Measurements from ENCODE around the gene AVEN. TPM values are rescaled to one million over a fixed set of nuclear protein-coding genes. Genes with fewer than 3 reads are reported as not detected.

The AVEN gene
- polyA plus RNA-seq, 3 donors, result 2.3 to 4.8 (median 3.4) TPM

DNA sequence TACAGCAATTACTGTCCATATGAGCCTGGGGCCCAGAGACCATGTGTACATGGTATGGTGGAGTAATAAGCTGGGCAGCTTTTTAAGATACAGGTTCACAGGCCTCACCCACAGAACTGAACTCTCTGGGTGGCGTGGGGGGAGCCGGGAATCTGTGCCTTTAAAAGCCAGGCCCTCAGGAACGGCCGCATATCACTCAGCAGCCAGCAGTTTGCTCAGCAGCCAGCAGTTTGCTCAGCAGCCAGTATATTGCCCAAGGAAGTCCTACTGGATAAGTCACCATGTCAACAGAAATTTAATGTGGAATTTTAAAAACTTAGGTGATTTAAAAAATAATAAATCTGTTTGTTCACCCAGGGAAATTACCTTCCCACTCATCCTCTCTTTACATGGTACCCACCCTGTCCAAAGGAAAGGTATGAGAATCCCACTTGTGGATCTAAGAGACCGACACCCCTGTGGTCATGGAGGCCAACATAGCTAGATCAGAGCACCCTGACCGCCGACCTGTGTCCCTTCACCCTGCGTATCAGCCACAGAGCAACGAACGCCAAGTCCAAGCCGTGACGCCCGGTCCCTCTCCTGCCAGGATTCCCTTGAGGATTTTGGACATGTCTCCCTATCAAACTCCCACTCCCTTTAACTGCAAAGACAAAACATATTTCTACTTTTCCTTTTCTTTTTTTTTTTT is 166.4 kb downstream of the AVEN start:
- TF ChIP-seq CTCF (IDR thresholded peaks at IDR 0.05), result no peak
- no peaks in the 10 kb centered on the region for H3K4me1 Mint-ChIP-seq
- H3K27ac Mint-ChIP-seq, result no peak overlapping the region
- no peaks in the 10 kb centered on the region for H3K79me2 ChIP-seq (ENCODE audit: insufficient read depth, low read length)
- DNase-seq, result no peak
- H3K9ac ChIP-seq (ENCODE audit: insufficient read depth, low read length, poor library complexity, severe bottlenecking), result no peak overlapping the region
- intact Hi-C loops (cut with micrococcal nuclease), result no loop called here
- no peak overlapping the region for H2AFZ ChIP-seq (ENCODE audit: insufficient read depth, low read depth, low read length, poor library complexity, severe bottlenecking)
- no peak overlapping the region for H3K4me3 ChIP-seq (replicated peaks in 1 of 3; ENCODE audit: low read depth in 2 of 3, low read length in 3 of 3)
- no peaks in the 10 kb centered on the region for H3K27me3 ChIP-seq (ENCODE audit: control insufficient read depth in 2 of 2, insufficient read depth in 2 of 2, low read length in 2 of 2)
- no peaks in the 10 kb centered on the region for H3K36me3 Mint-ChIP-seq
- H3K9me3 Mint-ChIP-seq, result peaks cover 0 to 1% (median 0%) of the 10 kb centered on the region in 7 donors
- H3K36me3 ChIP-seq (replicated peaks in 1 of 2; ENCODE audit: control insufficient read depth in 1 of 2, insufficient read depth in 2 of 2, low read length in 2 of 2), result no peaks in the 10 kb centered on the region
- no peaks in the 10 kb centered on the region for H3K4me1 ChIP-seq (ENCODE audit: control insufficient read depth in 1 of 2, insufficient read depth in 2 of 2, low read length in 2 of 2)
- no peak overlapping the region for H3K27ac ChIP-seq (ENCODE audit: low read depth in 1 of 2, low read length in 2 of 2)
- no peaks in the 10 kb centered on the region for H3K9me3 ChIP-seq (replicated peaks in 1 of 2; ENCODE audit: control insufficient read depth in 1 of 2, insufficient read depth in 1 of 2, low read length in 2 of 2)
- no peaks in the 10 kb centered on the region for H3K27me3 Mint-ChIP-seq (ENCODE audit: low read depth in 3 of 3)
- H3K4me2 ChIP-seq (replicated peaks; ENCODE audit: extremely low read depth, low read length, poor library complexity, severe bottlenecking), result no peak overlapping the region
- WGBS (ENCODE audit: insufficient coverage), result 97% methylated on average over 10 of the region's 13 CpGs
- H3K4me3 Mint-ChIP-seq, result no peak overlapping the region
- H4K20me1 ChIP-seq (ENCODE audit: insufficient read depth, low read length), result no peaks in the 10 kb centered on the region

DNA sequence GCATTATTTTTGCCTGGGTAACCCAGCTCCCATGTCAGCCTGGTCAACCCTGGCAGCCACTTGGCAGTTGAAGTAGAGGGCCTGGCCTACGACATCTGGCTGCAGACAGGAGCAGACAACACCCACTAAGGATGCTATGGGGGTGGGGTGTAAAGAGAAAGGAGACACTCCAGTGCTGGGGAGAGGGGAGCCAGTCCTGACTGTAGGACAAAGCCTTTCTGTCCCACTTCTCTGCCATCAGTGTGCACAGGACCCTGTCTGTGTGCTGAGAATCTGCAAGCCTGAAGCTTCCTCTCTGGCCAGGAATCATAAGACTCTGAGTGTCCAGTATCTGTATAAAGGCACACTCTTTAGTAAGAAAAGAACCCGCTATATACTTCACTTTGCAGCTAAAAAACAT is 167.0 kb downstream of the AVEN start:
- Histone ChIP-seq H3K36me3 (replicated peaks in 1 of 2; ENCODE audit: control insufficient read depth in 1 of 2, insufficient read depth in 2 of 2, low read length in 2 of 2) (no peaks in the 10 kb centered on the region), H2AFZ (ENCODE audit: insufficient read depth, low read depth, low read length, poor library complexity, severe bottlenecking) (no peak overlapping the region), H3K79me2 (ENCODE audit: insufficient read depth, low read length) (no peaks in the 10 kb centered on the region), H3K9me3 (replicated peaks in 1 of 2; ENCODE audit: control insufficient read depth in 1 of 2, insufficient read depth in 1 of 2, low read length in 2 of 2) (no peaks in the 10 kb centered on the region), H4K20me1 (ENCODE audit: insufficient read depth, low read length) (no peaks in the 10 kb centered on the region), H3K4me2 (replicated peaks; ENCODE audit: extremely low read depth, low read length, poor library complexity, severe bottlenecking) (no peak overlapping the region), H3K4me1 (ENCODE audit: control insufficient read depth in 1 of 2, insufficient read depth in 2 of 2, low read length in 2 of 2) (no peaks in the 10 kb centered on the region), H3K27ac (ENCODE audit: low read depth in 1 of 2, low read length in 2 of 2) (no peak overlapping the region), H3K4me3 (replicated peaks in 1 of 3; ENCODE audit: low read depth in 2 of 3, low read length in 3 of 3) (no peak overlapping the region), H3K9ac (ENCODE audit: insufficient read depth, low read length, poor library complexity, severe bottlenecking) (no peak overlapping the region), H3K27me3 (ENCODE audit: control insufficient read depth in 2 of 2, insufficient read depth in 2 of 2, low read length in 2 of 2) (no peaks in the 10 kb centered on the region)
- no peak for TF ChIP-seq CTCF (IDR thresholded peaks at IDR 0.05)
- H3K36me3 Mint-ChIP-seq, result no peaks in the 10 kb centered on the region
- H3K27me3 Mint-ChIP-seq (ENCODE audit: low read depth in 3 of 3), result no peaks in the 10 kb centered on the region
- H3K4me3 Mint-ChIP-seq, result no peak overlapping the region
- H3K9me3 Mint-ChIP-seq, result peaks cover 0 to 1% (median 0%) of the 10 kb centered on the region in 7 donors
- intact Hi-C loops (cut with micrococcal nuclease), result no loop called here
- no peak for DNase-seq
- H3K4me1 Mint-ChIP-seq, result no peaks in the 10 kb centered on the region
- no peak overlapping the region for H3K27ac Mint-ChIP-seq
- WGBS (ENCODE audit: insufficient coverage), result 100% methylated on average over 1 of the region's 2 CpGs
